ENCODE results near the gene ATG4A. TPM values are rescaled to one million over a fixed set of nuclear protein-coding genes. Genes with fewer than 3 reads are reported as not detected.

The ATG4A gene
- total and polyA plus RNA-seq, 8 donors = 12.0 to 18.4 (median 13.9) TPM

- no peak for ATAC-seq
- H3K27ac ChIP-seq = no peak overlapping the region
- H3K27me3 ChIP-seq = no peaks in the 10 kb centered on the region
- H3K36me3 ChIP-seq = peaks cover 0 to 31% of the 10 kb centered on the region in 2 donors
- no peak for TF ChIP-seq CTCF (IDR thresholded peaks at IDR 0.05)
- intact Hi-C loops (cut with DNase I) = no loop called here
- DNase-seq = no peak
- H3K4me1 ChIP-seq = no peaks in the 10 kb centered on the region
- H3K9me3 ChIP-seq = no peaks in the 10 kb centered on the region
- H3K4me3 ChIP-seq = no peak overlapping the region
These were observed 41.3 kb downstream of the ATG4A start for GRCh38 chrX:108132876-108133275.

GRCh38 chrX:108134724-108135123, 43.1 kb downstream of the ATG4A start:
- peaks cover 0 to 46% of the 10 kb centered on the region in 2 donors for H3K36me3 ChIP-seq
- no peaks in the 10 kb centered on the region for H3K9me3 ChIP-seq
- no peak for DNase-seq
- intact Hi-C loops (cut with DNase I) = no loop called here
- no peak overlapping the region for H3K27ac ChIP-seq
- no peaks in the 10 kb centered on the region for H3K4me1 ChIP-seq
- ATAC-seq = no peak
- TF ChIP-seq CTCF (IDR thresholded peaks at IDR 0.05) = no peak
- H3K27me3 ChIP-seq = no peaks in the 10 kb centered on the region
- H3K4me3 ChIP-seq = no peak overlapping the region

- intact Hi-C loops (cut with DNase I) = no loop called here
- peak in 1 of 2 donors; percentile 16 for TF ChIP-seq CTCF (IDR thresholded peaks at IDR 0.05)
- no peak for DNase-seq
- Histone ChIP-seq H3K27me3 (no peaks in the 10 kb centered on the region), H3K4me1 (no peaks in the 10 kb centered on the region), H3K4me3 (no peak overlapping the region), H3K27ac (no peak overlapping the region), H3K9me3 (no peaks in the 10 kb centered on the region), H3K36me3 (peaks cover 0 to 63% of the 10 kb centered on the region in 2 donors)
- peak; percentile 46 for ATAC-seq
These were observed 47.5 kb downstream of the ATG4A start for GRCh38 chrX:108138814-108139702.

GRCh38 chrX:108148524-108148923, 56.9 kb downstream of the ATG4A start:
- no peak for TF ChIP-seq CTCF (IDR thresholded peaks at IDR 0.05)
- intact Hi-C loops (cut with DNase I) = no loop called here

GRCh38 chrX:108156082-108156481, 64.5 kb downstream of the ATG4A start:
- Histone ChIP-seq H3K27ac (no peak overlapping the region), H3K27me3 (no peaks in the 10 kb centered on the region), H3K4me3 (no peak overlapping the region), H3K36me3 (peaks cover 0 to 36% of the 10 kb centered on the region in 2 donors), H3K9me3 (no peaks in the 10 kb centered on the region), H3K4me1 (no peaks in the 10 kb centered on the region)
- DNase-seq (no peak), ATAC-seq (no peak)
- intact Hi-C loops (cut with DNase I) = no loop called here
- no peak for TF ChIP-seq CTCF (IDR thresholded peaks at IDR 0.05)

More at GRCh38 chrX:108148524-108148923, 56.9 kb downstream of the ATG4A start:
- H3K27me3 ChIP-seq = no peaks in the 10 kb centered on the region
- peaks cover 0 to 39% of the 10 kb centered on the region in 2 donors for H3K36me3 ChIP-seq
- no peak overlapping the region for H3K27ac ChIP-seq
- no peak overlapping the region for H3K4me3 ChIP-seq
- DNase-seq (no peak), ATAC-seq (no peak)
- H3K9me3 ChIP-seq = no peaks in the 10 kb centered on the region
- H3K4me1 ChIP-seq = no peaks in the 10 kb centered on the region
